Left lung (tissue), 10 donors: ENCODE data around the gene ABHD5. TPM values are rescaled to one million over a fixed set of nuclear protein-coding genes. Genes with fewer than 3 reads are reported as not detected.

ENCODE experiments used
- ATAC-seq: fragments of 200-7000 bp; cut with Tn5 transposase; one replicate; pipeline ENCODE4 v1.9.1; 2020; ENCODE audit warnings: moderate library complexity
- DNase-seq, 4 donors: peaks; one replicate each; pipeline ENCODE4 v3.0.0-alpha.2; 2013 to 2020
- H3K27ac ChIP-seq, 2 donors: fragments of 200-600 bp; sonication (generic) in 1 of 2; one replicate each; pipeline versions ENCODE4 v1.5.0 to v1.8.0; 2020 to 2021
- H3K27me3 ChIP-seq, 2 donors: fragments of 200-600 bp; sonication (generic) in 1 of 2; one replicate each; pipeline versions ENCODE4 v1.5.0 to v1.8.0; 2020 to 2021
- H3K36me3 ChIP-seq, 2 donors: fragments of 200-600 bp; sonication (generic) in 1 of 2; one replicate each; pipeline versions ENCODE4 v1.5.0 to v1.8.0; 2020 to 2021
- H3K4me1 ChIP-seq, 2 donors: fragments of 200-600 bp; one replicate each; pipeline ENCODE4 v1.8.0; 2021
- H3K4me3 ChIP-seq, 2 donors: fragments of 200-600 bp; sonication (generic) in 1 of 2; one replicate each; pipeline versions ENCODE4 v1.5.0 to v1.8.0; 2020 to 2021; ENCODE audit warnings: mild to moderate bottlenecking in 1 of 2
- H3K9me3 ChIP-seq, 2 donors: fragments of 200-600 bp; sonication (generic) in 1 of 2; one replicate each; pipeline versions ENCODE4 v1.5.0 to v1.8.0; 2020 to 2021
- intact Hi-C, 2 donors: fragments of 100-400 bp; cut with DNase I; formaldehyde crosslinking; loops; one replicate each; pipeline versions ENCODE4 v1.11.2 to v1.14.2; 2022
- polyA plus RNA-seq, 6 donors: library from polyadenylated mRNA; unstranded; fragments of 120-200 nt; gene quantifications; one replicate each; pipeline ENCODE4 v1.2.1, GENCODE V29; 2013; ENCODE audit not compliant: insufficient read length in 6 of 6
- total RNA-seq, 2 donors: library from RNA; stranded (reverse); fragmentation: NEBNext Ultra II Directional; extraction: Animal tissue kit (Norgen Biotek cat#: 25700); gene quantifications; one replicate each; pipeline ENCODE4 v1.2.1, GENCODE V29; 2021
- TF ChIP-seq, protein P1 (sequence below), 2 donors: fragments of 200-600 bp; sonication (generic) in 1 of 2; IDR thresholded peaks; one replicate each; pipeline versions ENCODE4 v1.5.0 to v1.8.0; 2021; ENCODE audit warnings: antibody characterized with exemption in 2 of 2
- donor health status: DM: no; HTN: yes; CAD: no.
- donor health status: DM: no; HTN: no; CAD: no.

The ABHD5 gene
- total and polyA plus RNA-seq, 8 donors: 14.2 to 41.0 (median 17.2) TPM

DNA sequence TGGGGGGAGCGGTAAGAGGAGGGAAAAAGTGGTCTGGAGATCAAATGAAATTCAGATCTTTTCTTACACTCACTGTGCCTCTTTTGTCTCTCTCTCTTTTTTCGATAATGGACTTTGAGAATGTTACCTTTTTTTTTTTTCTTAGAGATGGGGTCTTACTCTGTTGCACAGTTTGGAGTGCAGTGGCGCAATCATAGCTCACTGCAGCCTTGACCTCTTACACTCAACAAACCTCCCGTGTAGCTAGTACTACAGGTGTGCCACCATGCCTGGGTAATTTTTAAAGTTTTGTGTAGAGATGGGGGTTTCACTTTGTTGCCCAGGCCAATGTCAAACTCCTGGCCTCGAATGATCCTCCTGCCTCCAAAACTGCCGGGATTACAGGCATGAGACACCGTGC, 15.6 kb downstream of the ABHD5 start:
- Histone ChIP-seq H3K4me1 (peaks cover 4 to 26% of the 10 kb centered on the region in 2 donors), H3K4me3 (no peak overlapping the region), H3K27me3 (no peaks in the 10 kb centered on the region), H3K27ac (no peak overlapping the region), H3K9me3 (no peaks in the 10 kb centered on the region), H3K36me3 (peaks cover 0 to 39% of the 10 kb centered on the region in 2 donors)
- ATAC-seq (no peak), DNase-seq (no peak)
- TF ChIP-seq, protein P1, sequence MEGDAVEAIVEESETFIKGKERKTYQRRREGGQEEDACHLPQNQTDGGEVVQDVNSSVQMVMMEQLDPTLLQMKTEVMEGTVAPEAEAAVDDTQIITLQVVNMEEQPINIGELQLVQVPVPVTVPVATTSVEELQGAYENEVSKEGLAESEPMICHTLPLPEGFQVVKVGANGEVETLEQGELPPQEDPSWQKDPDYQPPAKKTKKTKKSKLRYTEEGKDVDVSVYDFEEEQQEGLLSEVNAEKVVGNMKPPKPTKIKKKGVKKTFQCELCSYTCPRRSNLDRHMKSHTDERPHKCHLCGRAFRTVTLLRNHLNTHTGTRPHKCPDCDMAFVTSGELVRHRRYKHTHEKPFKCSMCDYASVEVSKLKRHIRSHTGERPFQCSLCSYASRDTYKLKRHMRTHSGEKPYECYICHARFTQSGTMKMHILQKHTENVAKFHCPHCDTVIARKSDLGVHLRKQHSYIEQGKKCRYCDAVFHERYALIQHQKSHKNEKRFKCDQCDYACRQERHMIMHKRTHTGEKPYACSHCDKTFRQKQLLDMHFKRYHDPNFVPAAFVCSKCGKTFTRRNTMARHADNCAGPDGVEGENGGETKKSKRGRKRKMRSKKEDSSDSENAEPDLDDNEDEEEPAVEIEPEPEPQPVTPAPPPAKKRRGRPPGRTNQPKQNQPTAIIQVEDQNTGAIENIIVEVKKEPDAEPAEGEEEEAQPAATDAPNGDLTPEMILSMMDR (IDR thresholded peaks at IDR 0.05): no peak
- intact Hi-C loops: no loop called here

DNA sequence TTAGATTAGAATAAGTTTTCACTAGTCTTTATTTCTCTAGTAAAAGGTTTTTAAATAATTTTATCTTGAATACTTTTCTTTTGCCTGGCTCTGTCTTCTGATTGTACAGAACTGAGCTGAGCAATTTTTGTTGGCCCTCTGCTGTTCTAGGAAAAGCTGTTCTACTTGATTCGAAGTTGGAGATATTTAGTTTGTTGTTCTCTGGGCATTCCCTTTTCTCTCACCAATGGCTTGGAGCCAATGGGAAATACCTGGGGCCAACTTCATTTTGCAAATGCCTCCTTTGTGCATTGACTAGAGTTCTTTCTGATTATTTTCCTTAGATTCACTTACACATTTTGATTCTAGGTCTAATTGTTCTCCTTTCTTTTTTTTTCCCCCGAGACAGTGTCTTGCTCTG, 16.5 kb downstream of the ABHD5 start:
- intact Hi-C loops: no loop called here
- no peaks in the 10 kb centered on the region for H3K9me3 ChIP-seq
- H3K4me1 ChIP-seq: peaks cover 4 to 26% of the 10 kb centered on the region in 2 donors
- H3K4me3 ChIP-seq: no peak overlapping the region
- no peaks in the 10 kb centered on the region for H3K27me3 ChIP-seq
- H3K27ac ChIP-seq: no peak overlapping the region
- ATAC-seq: peak; percentile 18
- no peak for DNase-seq
- TF ChIP-seq, protein P1 (IDR thresholded peaks at IDR 0.05): no peak
- peaks cover 0 to 39% of the 10 kb centered on the region in 2 donors for H3K36me3 ChIP-seq

DNA sequence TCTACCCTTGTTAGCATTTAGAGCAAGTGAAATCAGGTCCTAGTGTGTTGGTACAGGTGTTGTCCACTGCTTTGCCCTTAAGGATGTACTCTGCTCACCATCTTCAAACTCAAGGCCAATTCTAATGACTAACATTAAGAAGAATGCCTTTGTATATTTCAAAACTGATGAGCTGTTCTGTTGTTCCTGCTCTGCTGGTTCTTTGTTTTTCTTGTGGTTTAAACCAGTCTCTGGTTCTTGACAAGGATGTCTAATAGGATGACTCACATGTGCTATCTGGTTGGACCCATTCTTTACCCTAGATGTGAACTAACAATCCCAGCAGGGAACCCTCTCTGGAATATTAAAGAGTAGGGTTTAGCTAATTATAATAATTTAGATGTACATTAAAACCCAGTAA, 17.3 kb downstream of the ABHD5 start:
- intact Hi-C loops: no loop called here
- Histone ChIP-seq H3K9me3 (no peaks in the 10 kb centered on the region), H3K4me1 (peaks cover 4 to 26% of the 10 kb centered on the region in 2 donors), H3K36me3 (peaks cover 0 to 39% of the 10 kb centered on the region in 2 donors), H3K27ac (peak overlapping the region in 1 of 2 donors; percentile 54), H3K4me3 (no peak overlapping the region), H3K27me3 (no peaks in the 10 kb centered on the region)
- peak; percentile 59 for ATAC-seq
- no peak for DNase-seq
- TF ChIP-seq, protein P1 (IDR thresholded peaks at IDR 0.05): no peak

DNA sequence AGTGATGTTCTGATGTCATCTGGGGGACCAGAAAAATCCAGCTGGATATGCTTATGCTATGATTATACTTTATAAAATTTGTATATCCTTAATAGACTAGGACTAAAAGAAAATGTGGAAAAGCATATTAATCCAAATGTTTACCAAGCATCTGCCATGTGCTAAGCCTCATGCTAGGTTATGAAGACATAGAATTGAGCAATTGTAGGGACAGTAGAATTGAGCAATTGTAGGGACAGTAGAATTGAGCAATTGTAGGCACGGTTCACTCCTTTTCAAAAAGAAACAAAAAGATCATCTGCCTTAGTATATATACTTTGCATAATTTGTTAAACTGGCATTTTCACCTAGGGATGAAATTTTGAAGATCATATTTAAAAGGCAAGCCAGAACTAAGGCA, 18.3 kb downstream of the ABHD5 start:
- Histone ChIP-seq H3K27ac (peak overlapping the region in 1 of 2 donors; percentile 54), H3K27me3 (no peaks in the 10 kb centered on the region), H3K4me3 (no peak overlapping the region), H3K4me1 (peaks cover 4 to 26% of the 10 kb centered on the region in 2 donors), H3K36me3 (peaks cover 0 to 42% of the 10 kb centered on the region in 2 donors), H3K9me3 (no peaks in the 10 kb centered on the region)
- TF ChIP-seq, protein P1 (IDR thresholded peaks at IDR 0.05): no peak
- intact Hi-C loops: no loop called here
- DNase-seq: peak in 1 of 4 donors; percentile 67
- ATAC-seq: peak; percentile 65

DNA sequence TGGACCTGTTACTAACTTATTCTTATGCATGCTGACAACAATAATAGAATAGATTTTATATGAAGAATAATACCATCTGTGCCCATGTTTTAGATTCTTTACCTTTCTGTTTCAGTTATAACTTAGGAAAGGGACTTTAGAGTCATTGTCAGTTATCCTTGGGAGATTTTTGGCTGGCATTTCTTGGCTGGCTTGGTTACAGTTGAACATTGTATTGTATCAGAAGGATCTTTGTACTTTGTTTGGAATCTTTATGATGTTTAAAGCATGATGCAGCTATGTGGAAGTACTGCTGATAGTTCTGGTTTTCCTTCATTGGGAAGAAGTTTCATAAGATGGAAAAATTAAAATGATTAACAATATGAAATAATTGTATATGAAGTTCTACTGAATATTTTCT, 19.9 kb downstream of the ABHD5 start:
- DNase-seq (no peak), ATAC-seq (no peak)
- Histone ChIP-seq H3K9me3 (no peaks in the 10 kb centered on the region), H3K36me3 (peaks cover 0 to 51% of the 10 kb centered on the region in 2 donors), H3K27ac (no peak overlapping the region), H3K4me1 (peaks cover 4 to 26% of the 10 kb centered on the region in 2 donors), H3K4me3 (no peak overlapping the region), H3K27me3 (no peaks in the 10 kb centered on the region)
- TF ChIP-seq, protein P1 (IDR thresholded peaks at IDR 0.05): no peak
- intact Hi-C loops: no loop called here
